ENCODE data around the gene AFM. TPM values are rescaled to one million over a fixed set of nuclear protein-coding genes. Genes with fewer than 3 reads are reported as not detected.

Gene AFM
- total RNA-seq, 4 donors from 2014 or later: not detected

GRCh38 chr4:73443224-73443623, 38.3 kb upstream of the AFM start:
- TF ChIP-seq, protein P1, sequence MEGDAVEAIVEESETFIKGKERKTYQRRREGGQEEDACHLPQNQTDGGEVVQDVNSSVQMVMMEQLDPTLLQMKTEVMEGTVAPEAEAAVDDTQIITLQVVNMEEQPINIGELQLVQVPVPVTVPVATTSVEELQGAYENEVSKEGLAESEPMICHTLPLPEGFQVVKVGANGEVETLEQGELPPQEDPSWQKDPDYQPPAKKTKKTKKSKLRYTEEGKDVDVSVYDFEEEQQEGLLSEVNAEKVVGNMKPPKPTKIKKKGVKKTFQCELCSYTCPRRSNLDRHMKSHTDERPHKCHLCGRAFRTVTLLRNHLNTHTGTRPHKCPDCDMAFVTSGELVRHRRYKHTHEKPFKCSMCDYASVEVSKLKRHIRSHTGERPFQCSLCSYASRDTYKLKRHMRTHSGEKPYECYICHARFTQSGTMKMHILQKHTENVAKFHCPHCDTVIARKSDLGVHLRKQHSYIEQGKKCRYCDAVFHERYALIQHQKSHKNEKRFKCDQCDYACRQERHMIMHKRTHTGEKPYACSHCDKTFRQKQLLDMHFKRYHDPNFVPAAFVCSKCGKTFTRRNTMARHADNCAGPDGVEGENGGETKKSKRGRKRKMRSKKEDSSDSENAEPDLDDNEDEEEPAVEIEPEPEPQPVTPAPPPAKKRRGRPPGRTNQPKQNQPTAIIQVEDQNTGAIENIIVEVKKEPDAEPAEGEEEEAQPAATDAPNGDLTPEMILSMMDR (IDR thresholded peaks at IDR 0.05; ENCODE audit: low read depth): no peak

GRCh38 chr4:73445383-73446335, 35.9 kb upstream of the AFM start:
- TF ChIP-seq, protein P1 (IDR thresholded peaks at IDR 0.05; ENCODE audit: low read depth): no peak

DNA sequence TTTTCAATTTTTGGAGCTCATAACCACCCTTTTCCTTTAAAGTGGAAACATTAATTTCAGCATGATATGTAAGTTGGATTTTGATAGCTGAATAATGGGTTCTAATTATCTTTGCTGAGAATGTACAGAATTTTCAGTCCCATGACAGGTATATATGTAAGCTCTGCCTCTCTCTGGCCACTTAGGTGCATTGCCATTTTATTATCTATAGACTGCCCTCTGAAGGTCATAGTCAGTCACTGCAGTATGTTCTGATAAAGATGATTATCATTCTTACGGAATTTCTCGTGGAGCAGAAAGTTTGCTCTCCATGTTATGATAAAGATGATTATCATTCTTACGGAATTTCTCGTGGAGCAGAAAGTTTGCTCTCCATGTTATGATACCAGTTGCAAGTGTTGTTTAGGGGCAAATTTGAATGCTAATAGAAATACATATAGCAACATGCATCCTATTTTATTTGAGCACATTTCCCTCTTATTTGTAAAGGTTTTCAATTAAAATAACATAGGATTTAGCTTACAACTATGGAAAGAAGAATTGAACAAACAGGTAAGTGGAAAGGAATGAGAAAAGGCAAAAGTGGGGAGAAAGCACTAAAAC, 35.1 kb upstream of the AFM start:
- TF ChIP-seq, protein P1 (IDR thresholded peaks at IDR 0.05; ENCODE audit: low read depth): no peak

GRCh38 chr4:73447671-73448070, 33.9 kb upstream of the AFM start:
- TF ChIP-seq, protein P1 (IDR thresholded peaks at IDR 0.05; ENCODE audit: low read depth): no peak

- TF ChIP-seq, protein P1 (IDR thresholded peaks at IDR 0.05; ENCODE audit: low read depth): no peak
Measured at GRCh38 chr4:73448448-73449203, 32.9 kb upstream of the AFM start.

GRCh38 chr4:73450398-73451004, 31.0 kb upstream of the AFM start:
- TF ChIP-seq, protein P1 (IDR thresholded peaks at IDR 0.05; ENCODE audit: low read depth): no peak

Measured in subcutaneous adipose tissue (tissue), 4 donors.